Lung microvascular endothelial cell (primary cell): ENCODE results near the gene PCDHGA4. TPM values are rescaled to one million over a fixed set of nuclear protein-coding genes. Genes with fewer than 3 reads are reported as not detected.
"Not testable (repeated sequence)": the region's sequence is repeated elsewhere in the genome, so short reads cannot be mapped to it uniquely, and the experiment has no call there.

Experiments
- DNase-seq, 2 donors: peaks; one replicate each; pipeline versions ENCODE4 v3.0.0 to v3.0.0-alpha.2; 2010; ENCODE audit warnings: low read depth in 2 of 2
- total RNA-seq: library from RNA; depleted of rRNA; stranded (reverse); fragments of >200 nt; gene quantifications from 2 replicates; pipeline ENCODE4 v1.2.1, GENCODE V29; 2014

Gene PCDHGA4
- total RNA-seq, 1 donor from 2014 or later, result 2.0 TPM

DNA sequence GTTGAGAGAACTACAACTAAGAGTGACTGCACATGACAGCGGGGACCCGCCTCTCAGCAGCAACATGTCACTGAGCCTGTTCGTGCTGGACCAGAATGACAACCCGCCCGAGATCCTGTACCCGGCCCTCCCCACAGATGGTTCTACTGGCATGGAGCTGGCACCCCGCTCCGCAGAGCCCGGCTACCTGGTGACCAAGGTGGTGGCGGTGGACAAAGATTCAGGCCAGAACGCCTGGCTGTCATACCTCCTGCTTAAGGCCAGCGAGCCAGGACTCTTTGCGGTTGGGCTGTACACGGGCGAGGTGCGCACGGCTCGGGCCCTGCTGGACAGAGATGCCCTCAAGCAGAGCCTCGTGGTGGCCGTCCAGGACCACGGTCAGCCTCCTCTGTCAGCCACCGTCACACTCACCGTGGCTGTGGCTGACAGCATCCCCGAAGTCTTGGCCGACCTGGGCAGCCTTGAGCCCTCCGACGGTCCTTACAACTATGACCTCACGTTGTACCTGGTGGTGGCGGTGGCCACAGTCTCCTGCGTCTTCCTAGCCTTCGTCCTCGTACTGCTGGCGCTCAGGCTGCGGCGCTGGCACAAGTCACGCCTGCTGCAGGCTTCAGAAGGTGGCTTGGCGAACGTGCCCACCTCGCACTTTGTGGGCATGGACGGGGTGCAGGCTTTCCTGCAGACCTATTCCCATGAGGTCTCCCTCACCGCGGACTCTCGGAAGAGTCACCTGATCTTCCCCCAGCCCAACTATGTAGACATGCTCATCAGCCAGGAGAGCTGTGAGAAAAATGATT, 29.8 kb downstream of the PCDHGA4 start:
- no peak for DNase-seq

DNA sequence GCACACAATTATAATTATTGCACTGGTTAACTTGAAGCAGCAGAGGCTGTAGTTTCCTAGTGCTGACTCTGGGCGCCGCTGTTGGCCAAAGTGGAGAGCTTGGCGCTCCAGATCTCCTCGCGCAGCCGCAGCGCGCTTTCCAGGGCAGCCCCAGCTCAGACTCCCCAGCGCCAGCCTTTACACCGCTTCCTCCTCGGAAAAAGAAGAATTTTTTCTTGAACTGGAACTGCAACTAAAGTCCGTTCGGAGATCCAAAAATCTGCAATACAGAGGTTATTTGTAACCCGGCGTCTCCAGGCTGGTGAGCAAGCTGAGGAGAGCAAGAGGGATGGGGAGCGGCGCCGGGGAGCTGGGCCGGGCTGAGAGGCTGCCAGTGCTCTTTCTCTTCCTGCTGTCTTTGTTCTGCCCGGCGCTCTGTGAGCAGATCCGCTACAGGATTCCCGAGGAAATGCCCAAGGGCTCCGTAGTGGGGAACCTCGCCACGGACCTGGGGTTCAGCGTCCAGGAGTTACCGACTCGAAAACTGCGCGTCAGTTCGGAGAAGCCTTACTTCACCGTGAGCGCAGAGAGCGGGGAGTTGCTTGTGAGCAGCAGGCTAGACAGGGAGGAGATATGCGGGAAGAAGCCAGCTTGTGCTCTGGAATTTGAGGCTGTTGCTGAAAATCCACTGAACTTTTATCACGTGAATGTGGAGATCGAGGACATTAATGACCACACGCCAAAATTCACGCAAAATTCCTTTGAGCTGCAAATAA, 32.9 kb downstream of the PCDHGA4 start, which contains the start of gene PCDHGB4:
Gene PCDHGB4 (plus strand): TSS at position 142 of the 755 bp plus-strand sequence. CDS start 187 bp downstream, at position 329.
- peak; percentile 46 to 75 for DNase-seq

DNA sequence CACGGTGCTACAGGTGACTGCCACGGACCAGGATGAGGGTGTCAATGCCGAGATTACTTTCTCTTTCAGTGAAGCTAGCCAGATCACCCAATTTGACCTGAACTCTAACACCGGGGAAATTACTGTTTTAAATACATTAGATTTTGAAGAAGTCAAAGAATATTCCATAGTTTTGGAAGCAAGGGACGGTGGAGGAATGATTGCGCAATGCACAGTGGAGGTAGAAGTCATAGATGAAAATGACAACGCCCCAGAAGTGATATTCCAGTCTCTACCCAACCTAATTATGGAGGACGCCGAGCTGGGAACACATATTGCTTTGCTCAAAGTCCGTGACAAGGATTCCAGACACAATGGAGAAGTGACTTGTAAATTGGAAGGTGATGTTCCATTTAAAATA, 33.8 kb downstream of the PCDHGA4 start:
- DNase-seq, result no peak

DNA sequence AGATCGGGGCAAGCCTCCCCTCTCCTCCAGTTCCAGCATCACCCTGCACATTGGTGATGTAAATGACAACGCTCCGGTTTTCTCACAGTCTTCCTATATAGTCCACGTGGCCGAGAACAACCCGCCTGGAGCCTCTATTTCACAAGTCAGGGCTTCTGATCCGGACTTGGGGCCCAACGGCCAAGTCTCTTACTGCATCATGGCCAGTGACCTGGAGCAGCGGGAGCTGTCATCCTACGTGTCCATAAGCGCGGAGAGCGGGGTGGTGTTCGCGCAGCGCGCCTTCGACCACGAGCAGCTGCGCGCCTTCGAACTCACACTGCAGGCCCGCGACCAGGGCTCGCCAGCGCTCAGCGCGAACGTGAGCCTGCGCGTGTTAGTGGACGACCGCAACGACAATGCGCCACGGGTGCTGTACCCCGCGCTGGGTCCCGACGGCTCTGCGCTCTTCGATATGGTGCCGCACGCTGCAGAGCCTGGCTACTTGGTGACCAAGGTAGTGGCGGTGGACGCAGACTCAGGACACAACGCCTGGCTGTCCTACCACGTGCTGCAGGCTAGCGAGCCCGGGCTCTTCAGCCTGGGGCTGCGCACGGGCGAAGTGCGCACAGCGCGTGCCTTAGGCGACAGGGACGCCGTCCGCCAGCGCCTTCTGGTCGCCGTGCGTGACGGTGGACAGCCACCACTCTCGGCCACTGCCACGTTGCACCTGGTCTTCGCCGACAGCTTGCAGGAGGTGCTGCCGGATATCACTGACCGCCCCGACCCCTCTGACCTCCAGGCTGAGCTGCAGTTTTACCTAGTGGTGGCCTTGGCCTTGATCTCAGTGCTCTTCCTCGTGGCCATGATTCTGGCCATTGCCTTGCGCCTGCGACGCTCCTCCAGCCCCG, 34.6 kb downstream of the PCDHGA4 start:
- no peak for DNase-seq

DNA sequence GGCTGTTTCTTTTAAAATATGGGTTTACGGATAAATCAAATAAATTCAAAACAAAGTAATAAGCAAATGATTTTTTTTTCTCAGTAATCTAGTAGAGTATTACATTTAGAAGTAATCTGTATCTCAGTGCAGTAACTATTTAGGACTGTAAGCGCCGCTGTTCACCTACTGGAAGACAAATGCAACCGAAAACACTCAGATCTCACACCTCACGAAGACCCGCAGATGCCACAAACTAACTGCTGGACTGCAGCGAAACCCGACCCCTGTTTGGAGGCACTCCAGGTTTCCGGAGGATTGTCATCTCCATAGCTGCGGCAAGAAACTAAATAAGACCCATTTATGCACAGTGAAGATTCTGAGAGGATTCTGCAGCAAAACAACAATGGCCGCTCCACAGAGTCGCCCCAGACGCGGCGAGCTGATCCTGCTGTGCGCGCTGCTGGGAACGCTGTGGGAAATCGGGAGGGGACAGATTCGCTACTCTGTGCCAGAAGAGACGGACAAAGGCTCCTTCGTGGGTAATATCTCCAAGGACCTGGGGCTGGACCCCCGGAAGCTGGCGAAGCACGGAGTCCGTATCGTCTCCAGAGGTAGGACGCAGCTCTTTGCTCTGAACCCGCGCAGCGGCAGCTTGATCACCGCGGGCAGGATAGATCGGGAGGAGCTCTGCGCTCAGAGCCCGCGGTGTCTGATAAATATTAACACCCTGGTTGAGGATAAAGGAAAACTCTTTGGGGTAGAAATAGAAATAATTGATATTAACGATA, 37.8 kb downstream of the PCDHGA4 start, which contains the start of gene PCDHGA8:
Gene PCDHGA8 (plus strand): TSS at position 205 of the 770 bp plus-strand sequence. CDS start 181 bp downstream, at position 386.
- DNase-seq, result no peak

DNA sequence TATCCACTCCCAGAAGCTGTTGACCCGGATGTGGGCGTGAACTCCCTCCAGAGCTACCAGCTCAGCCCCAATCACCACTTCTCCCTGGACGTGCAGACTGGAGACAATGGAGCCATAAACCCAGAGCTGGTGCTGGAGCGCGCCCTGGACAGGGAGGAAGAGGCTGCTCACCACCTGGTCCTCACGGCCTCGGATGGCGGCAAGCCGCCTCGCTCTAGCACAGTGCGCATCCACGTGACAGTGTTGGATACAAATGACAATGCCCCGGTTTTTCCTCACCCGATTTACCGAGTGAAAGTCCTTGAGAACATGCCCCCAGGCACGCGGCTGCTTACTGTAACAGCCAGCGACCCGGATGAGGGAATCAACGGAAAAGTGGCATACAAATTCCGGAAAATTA, 38.4 kb downstream of the PCDHGA4 start:
- DNase-seq, result no peak

DNA sequence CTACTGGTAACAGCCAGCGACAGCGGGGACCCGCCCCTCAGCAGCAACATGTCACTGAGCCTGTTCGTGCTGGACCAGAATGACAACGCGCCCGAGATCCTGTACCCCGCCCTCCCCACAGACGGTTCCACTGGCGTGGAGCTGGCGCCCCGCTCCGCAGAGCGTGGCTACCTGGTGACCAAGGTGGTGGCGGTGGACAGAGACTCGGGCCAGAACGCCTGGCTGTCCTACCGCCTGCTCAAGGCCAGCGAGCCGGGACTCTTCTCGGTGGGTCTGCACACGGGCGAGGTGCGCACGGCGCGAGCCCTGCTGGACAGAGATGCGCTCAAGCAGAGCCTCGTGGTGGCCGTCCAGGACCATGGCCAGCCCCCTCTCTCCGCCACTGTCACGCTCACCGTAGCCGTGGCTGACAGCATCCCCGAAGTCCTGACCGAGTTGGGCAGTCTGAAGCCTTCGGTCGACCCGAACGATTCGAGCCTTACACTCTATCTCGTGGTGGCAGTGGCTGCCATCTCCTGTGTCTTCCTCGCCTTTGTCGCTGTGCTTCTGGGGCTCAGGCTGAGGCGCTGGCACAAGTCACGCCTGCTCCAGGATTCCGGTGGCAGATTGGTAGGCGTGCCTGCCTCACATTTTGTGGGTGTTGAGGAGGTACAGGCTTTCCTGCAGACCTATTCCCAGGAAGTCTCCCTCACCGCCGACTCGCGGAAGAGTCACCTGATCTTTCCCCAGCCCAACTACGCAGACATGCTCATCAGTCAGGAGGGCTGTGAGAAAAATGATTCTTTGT, 39.8 kb downstream of the PCDHGA4 start:
- DNase-seq, result not testable (repeated sequence)

DNA sequence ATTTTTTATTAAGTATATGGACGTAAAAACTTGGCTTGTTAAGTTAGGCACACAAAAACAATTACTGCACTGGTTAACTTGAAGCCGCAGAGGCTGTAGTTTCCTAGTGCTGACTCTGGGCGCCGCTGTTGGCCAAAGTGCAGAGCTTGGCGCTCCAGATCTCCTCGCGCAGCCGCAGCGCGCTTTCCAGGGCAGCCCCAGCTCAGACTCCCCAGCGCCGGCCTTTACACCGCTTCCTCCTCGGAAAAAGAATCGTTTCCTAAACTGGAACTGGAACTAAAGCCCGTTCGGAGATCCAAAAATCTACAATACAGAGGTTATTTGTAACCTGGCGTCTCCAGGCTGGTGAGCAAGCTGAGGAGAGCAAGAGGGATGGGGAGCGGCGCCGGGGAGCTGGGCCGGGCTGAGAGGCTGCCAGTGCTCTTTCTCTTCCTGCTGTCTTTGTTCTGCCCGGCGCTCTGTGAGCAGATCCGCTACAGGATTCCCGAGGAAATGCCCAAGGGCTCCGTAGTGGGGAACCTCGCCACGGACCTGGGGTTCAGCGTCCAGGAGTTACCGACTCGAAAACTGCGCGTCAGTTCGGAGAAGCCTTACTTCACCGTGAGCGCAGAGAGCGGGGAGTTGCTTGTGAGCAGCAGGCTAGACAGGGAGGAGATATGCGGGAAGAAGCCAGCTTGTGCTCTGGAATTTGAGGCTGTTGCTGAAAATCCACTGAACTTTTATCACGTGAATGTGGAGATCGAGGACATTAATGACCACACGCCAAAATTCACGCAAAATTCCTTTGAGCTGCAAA, 43.1 kb downstream of the PCDHGA4 start, which contains the start of gene PCDHGB5:
Gene PCDHGB5 (plus strand): TSS at position 192 of the 796 bp plus-strand sequence. CDS start 181 bp downstream, at position 373.
- DNase-seq, result peak; percentile 56 to 73

DNA sequence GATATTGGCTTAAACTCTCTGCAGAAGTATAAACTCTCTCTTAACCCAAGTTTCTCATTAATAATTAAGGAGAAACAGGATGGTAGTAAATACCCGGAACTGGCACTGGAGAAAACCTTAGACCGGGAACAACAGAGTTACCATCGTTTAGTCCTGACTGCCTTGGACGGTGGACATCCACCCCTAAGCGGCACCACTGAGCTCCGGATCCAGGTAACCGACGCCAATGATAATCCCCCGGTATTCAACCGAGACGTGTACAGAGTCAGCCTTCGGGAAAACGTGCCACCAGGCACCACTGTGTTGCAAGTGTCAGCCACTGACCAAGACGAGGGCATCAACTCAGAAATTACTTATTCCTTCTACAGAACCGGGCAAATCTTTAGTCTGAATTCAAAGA, 43.8 kb downstream of the PCDHGA4 start:
- DNase-seq, result no peak

DNA sequence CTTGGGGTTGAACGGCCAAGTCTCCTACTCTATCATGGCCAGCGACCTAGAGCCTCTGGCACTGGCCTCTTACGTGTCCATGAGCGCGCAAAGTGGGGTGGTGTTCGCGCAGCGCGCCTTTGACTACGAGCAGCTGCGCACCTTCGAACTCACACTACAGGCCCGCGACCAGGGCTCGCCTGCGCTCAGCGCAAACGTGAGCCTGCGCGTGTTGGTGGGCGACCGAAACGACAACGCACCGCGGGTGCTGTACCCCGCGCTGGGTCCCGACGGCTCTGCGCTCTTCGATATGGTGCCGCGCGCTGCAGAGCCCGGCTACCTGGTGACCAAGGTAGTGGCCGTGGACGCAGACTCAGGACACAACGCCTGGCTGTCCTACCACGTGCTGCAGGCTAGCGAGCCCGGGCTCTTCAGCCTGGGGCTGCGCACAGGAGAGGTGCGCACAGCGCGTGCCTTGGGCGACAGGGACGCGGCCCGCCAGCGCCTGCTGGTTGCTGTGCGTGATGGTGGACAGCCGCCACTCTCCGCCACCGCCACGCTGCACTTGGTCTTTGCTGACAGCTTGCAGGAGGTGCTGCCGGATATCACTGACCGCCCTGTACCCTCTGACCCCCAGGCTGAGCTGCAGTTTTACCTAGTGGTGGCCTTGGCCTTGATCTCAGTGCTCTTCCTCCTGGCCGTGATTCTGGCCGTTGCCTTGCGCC, 44.9 kb downstream of the PCDHGA4 start:
- no peak for DNase-seq

DNA sequence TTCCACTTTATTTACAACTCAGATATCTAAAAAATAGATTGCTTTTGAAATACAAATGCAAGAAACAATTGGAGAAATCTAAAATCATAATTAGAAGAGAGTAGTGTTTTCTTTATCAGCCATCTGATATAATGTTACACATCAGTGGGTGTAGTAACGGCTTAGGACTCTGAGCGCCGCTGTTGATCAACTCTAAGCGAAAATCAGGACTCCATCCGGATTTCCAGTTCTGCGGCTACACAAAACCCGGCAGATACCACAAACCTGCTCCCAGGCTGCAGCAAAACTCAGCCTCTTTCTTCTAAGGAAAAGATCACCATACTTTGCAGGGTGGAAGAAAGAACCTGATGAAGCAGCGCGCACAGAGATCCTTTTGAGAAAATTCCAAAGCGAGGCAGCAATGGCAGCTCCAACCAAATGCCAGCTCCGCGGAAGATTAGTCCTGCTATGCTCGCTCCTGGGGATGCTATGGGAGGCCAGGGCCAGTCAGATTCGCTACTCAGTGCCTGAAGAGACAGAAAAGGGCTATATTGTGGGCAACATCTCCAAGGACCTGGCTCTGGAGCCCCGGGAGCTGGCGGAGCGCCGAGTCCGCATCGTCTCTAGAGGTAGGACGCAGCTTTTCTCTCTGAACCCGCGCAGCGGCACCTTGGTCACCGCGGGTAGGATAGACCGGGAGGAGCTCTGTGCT, 47.9 kb downstream of the PCDHGA4 start, which contains the start of gene PCDHGA9:
Gene PCDHGA9 (plus strand): TSS at position 226 of the 691 bp plus-strand sequence. CDS start 175 bp downstream, at position 401.
- peak; percentile 35 to 45 for DNase-seq

DNA sequence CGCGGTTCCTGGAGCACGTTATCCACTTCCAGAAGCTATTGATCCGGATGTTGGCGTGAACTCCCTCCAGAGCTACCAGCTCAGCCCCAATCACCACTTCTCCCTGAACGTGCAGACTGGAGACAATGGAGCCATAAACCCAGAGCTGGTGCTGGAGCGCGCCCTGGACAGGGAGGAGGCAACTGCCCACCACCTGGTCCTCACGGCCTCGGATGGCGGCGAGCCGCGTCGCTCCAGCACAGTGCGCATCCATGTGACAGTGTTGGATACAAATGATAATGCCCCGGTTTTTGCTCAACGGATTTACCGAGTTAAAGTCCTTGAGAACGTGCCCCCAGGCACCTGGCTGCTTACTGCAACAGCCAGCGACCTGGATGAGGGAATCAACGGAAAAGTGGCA, 48.6 kb downstream of the PCDHGA4 start:
- DNase-seq, result no peak

Other genes starting within 250 kb of the PCDHGA4 start
- gene PCDHB4, start 233.2 kb upstream of the PCDHGA4 start, total RNA-seq, result 0.20 and 0.22 TPM in 2 replicates
- 0.87 and 1.8 TPM in 2 replicates for gene PCDHB5, start 219.8 kb upstream of the PCDHGA4 start, total RNA-seq
- under 0.01 and 0.20 TPM in 2 replicates for gene PCDHB6, start 205.0 kb upstream of the PCDHGA4 start, total RNA-seq
- gene PCDHB7, start 182.4 kb upstream of the PCDHGA4 start, total RNA-seq, result 0.44 and 2.4 TPM in 2 replicates
- gene PCDHB8, start 177.2 kb upstream of the PCDHGA4 start, total RNA-seq, result 0.40 and 0.44 TPM in 2 replicates
- gene PCDHB16, start 172.6 kb upstream of the PCDHGA4 start, total RNA-seq, result 0.22 and 0.99 TPM in 2 replicates
- 0.22 and 0.40 TPM in 2 replicates for gene PCDHB9, start 167.9 kb upstream of the PCDHGA4 start, total RNA-seq
- 0.44 and 1.8 TPM in 2 replicates for gene PCDHB10, start 162.7 kb upstream of the PCDHGA4 start, total RNA-seq
- 0.44 and 1.8 TPM in 2 replicates for gene PCDHB11, start 155.4 kb upstream of the PCDHGA4 start, total RNA-seq
- 0.44 and 1.4 TPM in 2 replicates for gene PCDHB12, start 146.3 kb upstream of the PCDHGA4 start, total RNA-seq
- gene PCDHB13, start 141.1 kb upstream of the PCDHGA4 start, total RNA-seq, result 0.87 and 2.6 TPM in 2 replicates
- 1.1 and 1.4 TPM in 2 replicates for gene PCDHB14, start 131.7 kb upstream of the PCDHGA4 start, total RNA-seq
- gene PCDHB15, start 109.6 kb upstream of the PCDHGA4 start, total RNA-seq, result 0.44 and 1.4 TPM in 2 replicates
- under 0.01 and 0.20 TPM in 2 replicates for gene SLC25A2, start 51.0 kb upstream of the PCDHGA4 start, total RNA-seq
- 56.7 and 63.5 TPM in 2 replicates for gene TAF7, start 34.2 kb upstream of the PCDHGA4 start, total RNA-seq
- gene PCDHGA1, start 24.5 kb upstream of the PCDHGA4 start, total RNA-seq, result 0.40 and 0.44 TPM in 2 replicates
- 0.65 and 0.79 TPM in 2 replicates for gene PCDHGA2, start 16.3 kb upstream of the PCDHGA4 start, total RNA-seq
- gene PCDHGA3, start 11.2 kb upstream of the PCDHGA4 start, total RNA-seq, result 0.40 and 0.44 TPM in 2 replicates
- gene PCDHGB1, start 4.9 kb upstream of the PCDHGA4 start, total RNA-seq, result 0.87 and 1.6 TPM in 2 replicates
- gene PCDHGB2, start 5.0 kb downstream of the PCDHGA4 start, total RNA-seq, result 1.3 and 1.4 TPM in 2 replicates
- gene PCDHGA5, start 9.1 kb downstream of the PCDHGA4 start, total RNA-seq, result 0.44 and 0.60 TPM in 2 replicates
- gene PCDHGB3, start 15.2 kb downstream of the PCDHGA4 start, total RNA-seq, result 2.0 and 3.8 TPM in 2 replicates
- gene PCDHGA6, start 18.9 kb downstream of the PCDHGA4 start, total RNA-seq, result 1.7 and 2.4 TPM in 2 replicates
- gene PCDHGA7, start 27.7 kb downstream of the PCDHGA4 start, total RNA-seq, result 0.65 and 0.99 TPM in 2 replicates
- gene PCDHGB4, start 32.7 kb downstream of the PCDHGA4 start, total RNA-seq, result 8.3 and 10.1 TPM in 2 replicates
- gene PCDHGA8, start 37.6 kb downstream of the PCDHGA4 start, total RNA-seq, result 1.1 and 1.2 TPM in 2 replicates
- gene PCDHGB5, start 42.9 kb downstream of the PCDHGA4 start, total RNA-seq, result 7.4 and 9.5 TPM in 2 replicates
- 0.87 and 2.2 TPM in 2 replicates for gene PCDHGA9, start 47.8 kb downstream of the PCDHGA4 start, total RNA-seq
- 1.3 and 2.4 TPM in 2 replicates for gene PCDHGB6, start 53.0 kb downstream of the PCDHGA4 start, total RNA-seq
- 2.6 and 5.0 TPM in 2 replicates for gene PCDHGA10, start 58.0 kb downstream of the PCDHGA4 start, total RNA-seq
- gene PCDHGB7, start 62.7 kb downstream of the PCDHGA4 start, total RNA-seq, result 4.1 and 6.2 TPM in 2 replicates
- gene PCDHGA11, start 66.0 kb downstream of the PCDHGA4 start, total RNA-seq, result 4.1 and 4.4 TPM in 2 replicates
- gene PCDHGA12, start 75.5 kb downstream of the PCDHGA4 start, total RNA-seq, result 1.8 and 2.8 TPM in 2 replicates
- gene PCDHGC3, start 120.9 kb downstream of the PCDHGA4 start, total RNA-seq, result 10.2 and 10.9 TPM in 2 replicates
- 0.65 and 0.79 TPM in 2 replicates for gene PCDHGC4, start 130.0 kb downstream of the PCDHGA4 start, total RNA-seq
- gene PCDHGC5, start 134.1 kb downstream of the PCDHGA4 start, total RNA-seq, result under 0.01 and 0.40 TPM in 2 replicates